K562 (cell line): ENCODE results near the gene GABRD. TPM values are rescaled to one million over a fixed set of nuclear protein-coding genes. Genes with fewer than 3 reads are reported as not detected.

Source experiments
- ATAC-seq: fragments of 200-7000 bp; cut with Tn5 transposase; 3 replicates; pipeline ENCODE4 v1.9.1; 2020; ENCODE audit warnings: moderate library complexity
- BruUV-seq: library from RNA; stranded (reverse); fragments of 400-500 nt; replicated peaks from 2 replicates; lab custom pipeline; 2021; lab: Mats Ljungman, UMichigan
- CTCF ChIA-PET: fragments of 300-600 bp; formaldehyde crosslinking; extraction: SDS; loops from one replicate; lab custom pipeline; 2021; ENCODE audit warnings: low intra/inter-chr PET ratio; lab: Yijun Ruan, JAX
- POLR2A ChIA-PET: fragments of 300-600, 350-650 bp; sonication (Branson Sonifier 250); formaldehyde crosslinking; extraction: SDS; loops from one replicate; lab custom pipeline; 2021; ENCODE audit warnings: antibody characterized with exemption, inconsistent platforms; lab: Yijun Ruan, JAX
- DNase-seq, 4 experiments: peaks; one replicate each; pipeline versions ENCODE4 v3.0.0 to v3.0.0-alpha.2; 2011 to 2018; ENCODE audit warnings: low spot score in 3 of 4, mixed read lengths in 3 of 4; ENCODE audit errors: extremely low read depth in 1 of 4
- FAIRE-seq: peaks from 2 replicates; lab custom pipeline; 2011; peaks lifted over from hg19 to GRCh38; lab: Jason Lieb, UNC
- H2AFZ ChIP-seq: 2 replicates; pipeline ENCODE4 v1.6.0; 2011; ENCODE audit warnings: low read depth, low read length, control low read depth, inconsistent platforms
- H3K27ac ChIP-seq: fragments of 200-600 bp; 3 replicates; pipeline ENCODE4 v1.8.0; 2011; ENCODE audit warnings: low read depth, mild to moderate bottlenecking, control low read depth, inconsistent platforms, low read length, moderate library complexity, mixed read lengths; ENCODE audit errors: extremely low read depth
- H3K27me3 ChIP-seq, 2 experiments: fragments of 300-600 bp in 1 of 2; 2 replicates in 1 of 2; 3 replicates in 1 of 2; pipeline versions ENCODE4 v1.6.0 to v1.8.0; 2011; ENCODE audit warnings: inconsistent platforms in 2 of 2, low read length in 2 of 2, mild to moderate bottlenecking in 1 of 2, mixed read lengths in 1 of 2, moderate library complexity in 1 of 2; ENCODE audit not compliant: control insufficient read depth in 2 of 2, insufficient read depth in 2 of 2
- H3K36me3 ChIP-seq: fragments of 300-600 bp; 3 replicates; pipeline ENCODE4 v1.8.0; 2011; ENCODE audit warnings: mild to moderate bottlenecking, low read length, inconsistent platforms; ENCODE audit not compliant: control insufficient read depth, insufficient read depth
- H3K4me1 ChIP-seq, 2 experiments: fragments of 200-600 bp in 1 of 2; replicated peaks in 1 of 2; 2 replicates in 1 of 2; 3 replicates in 1 of 2; pipeline versions ENCODE4 v1.5.1 to v1.8.0; 2011; ENCODE audit warnings: inconsistent platforms in 2 of 2, low read length in 2 of 2, mild to moderate bottlenecking in 1 of 2, mixed read lengths in 1 of 2, moderate library complexity in 1 of 2; ENCODE audit not compliant: control insufficient read depth in 2 of 2, insufficient read depth in 2 of 2
- H3K4me2 ChIP-seq: 2 replicates; pipeline ENCODE4 v1.6.1; 2011; ENCODE audit warnings: low read length, control low read depth, inconsistent platforms, mixed read lengths; ENCODE audit not compliant: insufficient read depth
- H3K4me3 ChIP-seq: fragments of 200-600 bp; sonication (generic), shearing (Covaris generic); 2 replicates; pipeline ENCODE4 v1.5.1; 2016; ENCODE audit warnings: control low read depth, inconsistent platforms
- H3K79me2 ChIP-seq: fragments of 200-600 bp; 3 replicates; pipeline ENCODE4 v1.8.0; 2011; ENCODE audit warnings: low read length, inconsistent platforms; ENCODE audit not compliant: control insufficient read depth, insufficient read depth
- H3K9ac ChIP-seq, 2 experiments: 2 replicates each; pipeline versions ENCODE4 v1.6.0 to v1.6.1; 2011; ENCODE audit warnings: low read depth in 2 of 2, low read length in 2 of 2, control low read depth in 1 of 2, inconsistent platforms in 1 of 2, mild to moderate bottlenecking in 1 of 2, mixed read lengths in 1 of 2; ENCODE audit not compliant: insufficient read depth in 1 of 2
- H3K9me1 ChIP-seq: one replicate; pipeline ENCODE4 v1.6.0; 2011; ENCODE audit warnings: inconsistent platforms, mild to moderate bottlenecking, low read length, moderate library complexity; ENCODE audit not compliant: control insufficient read depth, insufficient read depth
- H3K9me3 ChIP-seq: replicated peaks from 2 replicates; pipeline ENCODE4 v1.5.1; 2011; ENCODE audit warnings: low read depth, low read length, inconsistent platforms; ENCODE audit not compliant: control insufficient read depth, insufficient read depth
- H4K20me1 ChIP-seq: replicated peaks from 2 replicates; pipeline ENCODE4 v1.6.1; 2011; ENCODE audit warnings: low read length, inconsistent platforms, mixed read lengths; ENCODE audit not compliant: control insufficient read depth, insufficient read depth
- EP400 ChIP-seq: fragments of 450-650 bp; IDR thresholded peaks from 2 replicates; pipeline ENCODE4 v1.6.1; 2017; ENCODE audit warnings: antibody characterized with exemption, mild to moderate bottlenecking, moderate library complexity
- ETV5 ChIP-seq: sonication (generic); formaldehyde crosslinking; IDR thresholded peaks from 2 replicates; pipeline ENCODE4 v1.4.0; 2020; ENCODE audit warnings: low read depth, mild to moderate bottlenecking, missing genetic modification reagents
- HSF4 ChIP-seq: fragments of 250-450 bp; sonication (Bioruptor Pico); IDR thresholded peaks from 2 replicates; pipeline ENCODE4 v2.1.2; 2022; ENCODE audit warnings: mild to moderate bottlenecking, moderate library complexity, borderline replicate concordance
- KLF13 ChIP-seq: fragments of 450-650 bp; IDR thresholded peaks from 2 replicates; pipeline ENCODE4 v1.6.1; 2016; ENCODE audit warnings: missing genetic modification characterization, low read depth, mild to moderate bottlenecking, missing compliant biosample characterization, moderate library complexity, borderline replicate concordance
- MTA2 ChIP-seq: fragments of 450-650 bp; IDR thresholded peaks from 2 replicates; pipeline ENCODE4 v1.6.1; 2016; ENCODE audit warnings: low read depth
- MTF1 ChIP-seq: fragments of 250-450 bp; sonication (Bioruptor Pico); IDR thresholded peaks from 2 replicates; pipeline ENCODE4 v1.9.0; 2021; ENCODE audit warnings: moderate library complexity, mild to moderate bottlenecking, inconsistent platforms, borderline replicate concordance
- RFX5 ChIP-seq: IDR thresholded peaks from 2 replicates; pipeline ENCODE4 v1.6.1; 2011; ENCODE audit warnings: low read depth, mild to moderate bottlenecking, improper control_type of control experiment, low read length
- SETDB1 ChIP-seq: IDR thresholded peaks from one replicate; pipeline ENCODE4 v1.6.1; 2012; ENCODE audit warnings: low read length, control low read depth, inconsistent platforms
- STAT5A ChIP-seq: IDR thresholded peaks from 2 replicates; pipeline ENCODE4 v1.6.1; 2012; ENCODE audit warnings: low read length, inconsistent platforms, borderline replicate concordance
- STAT5B ChIP-seq: fragments of 250-450 bp; sonication (Bioruptor Pico); IDR thresholded peaks from 2 replicates; pipeline ENCODE4 v1.8.0; 2021; ENCODE audit warnings: mild to moderate bottlenecking, inconsistent platforms
- ZNF184 ChIP-seq: sonication (generic); formaldehyde crosslinking; IDR thresholded peaks from 2 replicates; pipeline ENCODE4 v1.5.0; 2020; ENCODE audit warnings: missing genetic modification reagents
- ZNF232 ChIP-seq: sonication (generic); formaldehyde crosslinking; IDR thresholded peaks from 2 replicates; pipeline ENCODE4 v1.8.0; 2022; ENCODE audit warnings: mild to moderate bottlenecking, missing genetic modification reagents
- WGBS: fragments of 100-300 bp; shearing (Covaris generic); methylation state at CpG from one replicate; pipeline ENCODE4 v1.1.6; 2016; ENCODE audit warnings: low coverage, mixed read lengths; ENCODE audit not compliant: insufficient coverage; ENCODE audit errors: missing lambda C conversion rate; 5-methylcytosine and 5-hydroxymethylcytosine counted together
- in situ Hi-C: fragments of 300-500 bp; cut with MboI; formaldehyde crosslinking; loops from 4 replicates; pipeline ENCODE4 v1.15.0; 2018; ENCODE audit warnings: inconsistent platforms, mixed read lengths
- intact Hi-C: fragments of 100-400 bp; cut with micrococcal nuclease; formaldehyde crosslinking; loops from 2 replicates; pipeline ENCODE4 v1.14.2; 2022
- polyA plus RNA-seq, 8 experiments: library from polyadenylated mRNA; depleted of rRNA in 4 of 8; stranded (reverse) in 5 of 8; unstranded in 3 of 8; fragments of >200 nt; fragmentation: Nextera tagmentation in 2 of 8; fragmentation: Illumina TruSeq in 1 of 8; extraction: Ambion mirVana in 2 of 8; extraction: Trizol in 1 of 8; gene quantifications; 2 replicates each; pipeline versions ENCODE4 v1.2.1 to v1.2.3, GENCODE V29; 2011 to 2014; ENCODE audit warnings: inconsistent platforms in 1 of 8, missing spikeins in 1 of 8
- total RNA-seq, 7 experiments: library from RNA; depleted of rRNA in 6 of 7; stranded (reverse); fragments of >200 nt in 6 of 7; fragmentation: Illumina TruSeq in 2 of 7; extraction: Trizol in 2 of 7; gene quantifications; 2 replicates each; pipeline versions ENCODE4 v1.2.1 to v1.2.3, GENCODE V29; 2011 to 2021; ENCODE audit warnings: low replicate concordance in 1 of 7
- TF ChIP-seq, protein P1 (sequence below): sonication (generic); formaldehyde crosslinking; IDR thresholded peaks from 2 replicates; pipeline ENCODE4 v1.8.1; 2023; ENCODE audit warnings: mild to moderate bottlenecking, missing genetic modification reagents

GABRD gene
- total and polyA plus RNA-seq, 9 of the 15 experiments (the other 6 are each of a cell fraction or from before 2014, with no cell fraction given): 0.07 TPM; not detected in 8

DNA sequence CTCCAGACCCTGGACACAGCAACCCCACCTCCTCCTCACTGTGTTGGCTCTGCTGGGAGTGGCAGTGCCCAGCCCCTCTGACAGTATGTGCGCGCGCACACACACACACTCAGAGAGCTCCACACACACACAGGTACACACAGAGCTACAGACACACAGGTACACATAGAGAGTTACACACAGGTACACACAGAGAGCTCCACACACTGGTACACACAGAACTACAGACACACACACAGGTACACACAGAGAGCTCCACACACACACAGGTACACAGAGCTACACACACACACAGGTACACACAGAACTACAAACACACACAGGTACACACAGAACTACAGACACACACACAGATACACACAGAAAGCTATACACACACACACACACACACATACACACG lies 24.7 kb downstream of the GABRD start (continued):
- TF ChIP-seq STAT5B (CRISPR knock-in tag) (no peak), ETV5 (CRISPR knock-in tag) (no peak), ZNF184 (CRISPR knock-in tag) (no peak)

DNA sequence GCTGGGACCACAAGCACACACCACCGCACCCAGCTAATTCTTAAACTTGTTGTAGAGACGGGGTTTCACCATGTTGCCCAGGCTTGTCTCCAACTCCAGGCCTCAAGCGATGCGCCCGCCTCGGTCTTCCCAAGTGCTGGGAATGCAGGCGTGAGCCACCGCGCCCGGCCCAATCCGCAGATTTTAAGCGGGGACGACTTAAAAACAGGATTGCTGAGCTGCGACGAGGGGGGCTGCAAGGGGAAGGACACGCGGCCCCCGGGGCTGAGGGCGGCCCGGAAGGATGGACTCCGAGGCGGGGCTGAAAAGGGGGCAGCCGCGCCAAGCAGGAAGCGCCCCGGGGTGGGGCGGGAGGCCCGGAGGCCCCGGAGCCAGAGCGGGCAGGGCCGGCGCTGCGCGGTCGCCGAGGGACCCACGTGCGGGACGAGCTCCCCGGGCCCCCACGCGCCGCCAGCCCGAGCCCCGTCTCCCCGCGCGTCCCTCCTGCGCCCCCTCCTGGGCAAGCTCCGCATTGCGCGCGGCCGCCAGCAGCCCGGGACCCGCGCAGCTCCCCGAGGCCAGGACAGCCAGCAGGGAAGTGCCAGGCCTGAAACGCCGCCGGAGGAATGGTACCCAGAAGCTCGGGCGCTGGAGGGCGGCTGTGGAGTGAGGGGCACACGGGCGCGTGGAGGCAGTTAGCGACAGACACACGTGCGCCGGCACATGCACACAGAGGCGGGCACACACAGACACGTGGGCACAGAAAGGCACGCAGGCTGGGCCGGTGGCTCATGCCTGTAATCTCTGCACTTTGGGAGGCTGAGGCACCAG lies 25.6 kb downstream of the GABRD start:
- WGBS: 14% methylated on average over 60 of the region's 75 CpGs
- H4K20me1 ChIP-seq: peaks cover 25% of the 10 kb centered on the region
- no peaks in the 10 kb centered on the region for H3K36me3 ChIP-seq
- ATAC-seq (peak; percentile 84), DNase-seq (peak; percentile 72 to 94 (median 90)), FAIRE-seq (no peak)
- H3K4me2 ChIP-seq: peak overlapping the region; percentile 2; the same call in 1 of the 2 replicates
- ChIA-PET POLR2A (interaction anchor here (0.6 to 1.5 kb wide), 12 partner anchors 9 to 1755 kb away, joined by 3 to 5 read pairs (median 3); no protein-coding TSS in a partner anchor), CTCF (interaction anchor here (0.6 to 5.4 kb wide), 4 partner anchors 47 to 136 kb away, joined by 4 to 47 read pairs (median 11); no protein-coding TSS in a partner anchor)
- intact Hi-C loops: no loop called here
- no TSS peak for BruUV-seq
- no peak overlapping the region for H3K9ac ChIP-seq
- H3K79me2 ChIP-seq: no peaks in the 10 kb centered on the region
- peaks cover 0 to 49% of the 10 kb centered on the region in 2 experiments; a peak in 2 of 5 replicates for H3K4me1 ChIP-seq
- no peak overlapping the region for H3K4me3 ChIP-seq
- no peaks in the 10 kb centered on the region for H3K9me3 ChIP-seq
- no peak overlapping the region for H3K27ac ChIP-seq
- peak overlapping the region; percentile 44; the same call in 1 of the 2 replicates for H2AFZ ChIP-seq
- H3K27me3 ChIP-seq: peaks cover 33 to 73% of the 10 kb centered on the region in 2 experiments; a peak in 4 of 5 replicates
- peaks cover 3% of the 10 kb centered on the region for H3K9me1 ChIP-seq
- in situ Hi-C loops: no loop called here
- TF ChIP-seq MTF1: no peak
- TF ChIP-seq RFX5: no peak
- TF ChIP-seq STAT5A: no peak
- no peak for TF ChIP-seq EP400
- no peak for TF ChIP-seq HSF4
- TF ChIP-seq MTA2: no peak
- TF ChIP-seq, protein P1, sequence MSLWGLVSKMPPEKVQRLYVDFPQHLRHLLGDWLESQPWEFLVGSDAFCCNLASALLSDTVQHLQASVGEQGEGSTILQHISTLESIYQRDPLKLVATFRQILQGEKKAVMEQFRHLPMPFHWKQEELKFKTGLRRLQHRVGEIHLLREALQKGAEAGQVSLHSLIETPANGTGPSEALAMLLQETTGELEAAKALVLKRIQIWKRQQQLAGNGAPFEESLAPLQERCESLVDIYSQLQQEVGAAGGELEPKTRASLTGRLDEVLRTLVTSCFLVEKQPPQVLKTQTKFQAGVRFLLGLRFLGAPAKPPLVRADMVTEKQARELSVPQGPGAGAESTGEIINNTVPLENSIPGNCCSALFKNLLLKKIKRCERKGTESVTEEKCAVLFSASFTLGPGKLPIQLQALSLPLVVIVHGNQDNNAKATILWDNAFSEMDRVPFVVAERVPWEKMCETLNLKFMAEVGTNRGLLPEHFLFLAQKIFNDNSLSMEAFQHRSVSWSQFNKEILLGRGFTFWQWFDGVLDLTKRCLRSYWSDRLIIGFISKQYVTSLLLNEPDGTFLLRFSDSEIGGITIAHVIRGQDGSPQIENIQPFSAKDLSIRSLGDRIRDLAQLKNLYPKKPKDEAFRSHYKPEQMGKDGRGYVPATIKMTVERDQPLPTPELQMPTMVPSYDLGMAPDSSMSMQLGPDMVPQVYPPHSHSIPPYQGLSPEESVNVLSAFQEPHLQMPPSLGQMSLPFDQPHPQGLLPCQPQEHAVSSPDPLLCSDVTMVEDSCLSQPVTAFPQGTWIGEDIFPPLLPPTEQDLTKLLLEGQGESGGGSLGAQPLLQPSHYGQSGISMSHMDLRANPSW (CRISPR knock-in tag): no peak
- no peak for TF ChIP-seq KLF13 (tag)
- TF ChIP-seq ZNF232 (CRISPR knock-in tag): no peak
- no peak for TF ChIP-seq SETDB1
